OCI-LY3 (cell line): ENCODE measurements around the gene STMP1.

ENCODE experiments used
- H2AFZ ChIP-seq: fragments of 200-600, 300-600 bp; shearing (Covaris generic); 2 replicates; pipeline ENCODE4 v1.6.0; 2014; ENCODE audit warnings: antibody characterized with exemption, low read depth, low read length
- H3K27ac ChIP-seq: fragments of 200-600, 300-600 bp; sonication (generic); 2 replicates; pipeline ENCODE4 v1.5.1; 2014; ENCODE audit warnings: mild to moderate bottlenecking, low read length, moderate library complexity, mixed read lengths
- H3K27me3 ChIP-seq: fragments of 200-600, 300-600 bp; sonication (generic); 2 replicates; pipeline ENCODE4 v1.6.1; 2014; ENCODE audit warnings: low read depth, low read length, mixed read lengths
- H3K36me3 ChIP-seq: fragments of 200-600, 300-600 bp; sonication (generic); replicated peaks from 2 replicates; pipeline ENCODE3; 2014; ENCODE audit warnings: low read depth, low read length, mixed read lengths
- H3K4me1 ChIP-seq: fragments of 300-600, 200-600 bp; sonication (generic); 2 replicates; pipeline ENCODE4 v1.6.1; 2014; ENCODE audit warnings: low read length, mixed read lengths
- H3K4me2 ChIP-seq: fragments of 200-600, 300-600 bp; sonication (generic); 2 replicates; pipeline ENCODE4 v1.6.1; 2014; ENCODE audit warnings: low read length, mixed read lengths
- H3K4me3 ChIP-seq: fragments of 300-600, 200-600 bp; sonication (generic); 2 replicates; pipeline ENCODE4 v1.5.1; 2014; ENCODE audit warnings: antibody characterized with exemption, mild to moderate bottlenecking, low read length, moderate library complexity
- H3K79me2 ChIP-seq: fragments of 300-600, 200-600 bp; shearing (Covaris generic); 2 replicates; pipeline ENCODE4 v1.6.1; 2014; ENCODE audit warnings: mild to moderate bottlenecking, low read length, mixed read lengths
- H3K9ac ChIP-seq: fragments of 300-600, 200-600 bp; shearing (Covaris generic); 2 replicates; pipeline ENCODE4 v1.6.0; 2014; ENCODE audit warnings: mild to moderate bottlenecking, low read length, moderate library complexity
- H3K9me3 ChIP-seq: fragments of 200-600, 300-600 bp; shearing (Covaris generic); 2 replicates; pipeline ENCODE4 v1.6.1; 2014; ENCODE audit warnings: low read length, mixed read lengths; ENCODE audit not compliant: insufficient read depth
- H4K20me1 ChIP-seq: fragments of 200-600, 300-600 bp; sonication (generic); 2 replicates; pipeline ENCODE4 v1.6.1; 2016; ENCODE audit warnings: low read length, mixed read lengths; ENCODE audit not compliant: insufficient read depth
- CTCF ChIP-seq: fragments of 200-600, 300-600 bp; sonication (generic); IDR thresholded peaks from 2 replicates; pipeline ENCODE4 v1.5.1; 2014; ENCODE audit warnings: antibody characterized with exemption, low read length, low read depth
- EZH2phosphoT487 ChIP-seq: fragments of 200-600 bp; shearing (Covaris generic); IDR thresholded peaks from 2 replicates; pipeline ENCODE4 v1.6.1; 2018; ENCODE audit warnings: antibody characterized with exemption, mixed run types, low read depth

Gene STMP1

DNA sequence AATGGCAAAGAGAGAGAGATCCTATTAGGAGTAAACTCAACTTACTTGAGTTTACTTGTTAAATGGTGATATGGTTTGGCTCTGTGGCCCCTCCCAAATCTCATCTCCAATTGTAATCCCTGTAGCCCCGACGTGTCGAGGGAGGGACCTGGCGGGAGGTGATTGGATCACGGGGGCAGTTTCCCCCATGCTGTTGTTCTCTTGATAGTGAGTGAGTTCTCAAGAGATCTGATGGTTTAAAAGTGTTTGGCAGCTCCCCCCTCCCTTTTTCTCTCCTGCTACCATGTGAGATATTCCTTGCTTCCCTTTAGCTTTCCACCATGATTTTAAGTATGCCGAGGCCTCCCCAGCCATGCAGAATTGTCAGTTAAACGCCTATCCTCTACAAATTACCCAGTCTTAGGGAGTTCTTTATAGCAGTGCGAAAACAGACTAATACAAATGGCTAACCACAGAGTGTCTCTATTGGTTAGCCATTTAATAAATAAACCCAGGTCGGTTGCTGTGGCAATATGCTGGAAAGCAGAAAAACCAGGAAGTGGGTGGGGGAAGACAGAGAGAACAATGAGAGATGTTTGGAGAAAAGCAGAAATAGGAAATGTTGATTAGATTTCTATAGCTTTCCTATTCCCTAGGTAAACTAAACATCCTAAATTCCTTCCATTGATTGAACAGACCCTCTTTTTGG, 3.0 kb upstream of the STMP1 start:
- Histone ChIP-seq H3K27ac (no peak overlapping the region), H2AFZ (no peak overlapping the region)

GRCh38 chr7:135661311-135662122, 797 bp upstream of the STMP1 start:
- H2AFZ ChIP-seq: peak overlapping the region; percentile 93
- H3K36me3 ChIP-seq: no peaks in the 10 kb centered on the region
- peak overlapping the region; percentile 84 for H3K4me2 ChIP-seq
- H3K9me3 ChIP-seq: no peaks in the 10 kb centered on the region
- TF ChIP-seq EZH2phosphoT487: no peak
- no peak for TF ChIP-seq CTCF
- no peaks in the 10 kb centered on the region; the same call in 1 of the 2 replicates for H4K20me1 ChIP-seq
- H3K27me3 ChIP-seq: no peaks in the 10 kb centered on the region
- peak overlapping the region; percentile 75 for H3K9ac ChIP-seq
- peak overlapping the region; percentile 99 for H3K4me3 ChIP-seq
- H3K4me1 ChIP-seq: peaks cover 17% of the 10 kb centered on the region; the same call in 1 of the 2 replicates
- peaks cover 40% of the 10 kb centered on the region for H3K79me2 ChIP-seq
- H3K27ac ChIP-seq: peak overlapping the region; percentile 20

More for the DNA sequence above, 3.0 kb upstream of the STMP1 start:
- H3K79me2 ChIP-seq: peaks cover 19% of the 10 kb centered on the region
- no peak overlapping the region for H3K4me2 ChIP-seq
- H3K4me3 ChIP-seq: no peak overlapping the region
- H4K20me1 ChIP-seq: no peaks in the 10 kb centered on the region; the same call in 1 of the 2 replicates
- TF ChIP-seq CTCF (no peak), EZH2phosphoT487 (no peak)
- no peaks in the 10 kb centered on the region for H3K36me3 ChIP-seq
- H3K27me3 ChIP-seq: no peaks in the 10 kb centered on the region
- H3K9me3 ChIP-seq: no peaks in the 10 kb centered on the region
- H3K9ac ChIP-seq: no peak overlapping the region
- H3K4me1 ChIP-seq: peaks cover 17% of the 10 kb centered on the region; the same call in 1 of the 2 replicates

GRCh38 chr7:135662123-135662372, 266 bp upstream of the STMP1 start:
- Histone ChIP-seq H3K27ac (peak overlapping the region; percentile 20), H3K9me3 (no peaks in the 10 kb centered on the region), H3K79me2 (peaks cover 44% of the 10 kb centered on the region), H3K4me2 (peak overlapping the region; percentile 84), H3K9ac (peak overlapping the region; percentile 75), H3K36me3 (no peaks in the 10 kb centered on the region), H4K20me1 (no peaks in the 10 kb centered on the region; the same call in 1 of the 2 replicates), H2AFZ (peak overlapping the region; percentile 93), H3K4me1 (peaks cover 17% of the 10 kb centered on the region; the same call in 1 of the 2 replicates), H3K4me3 (peak overlapping the region; percentile 99), H3K27me3 (no peaks in the 10 kb centered on the region)
- peak; percentile 52; the same call in 1 of the 2 replicates for TF ChIP-seq CTCF
- TF ChIP-seq EZH2phosphoT487: no peak

DNA sequence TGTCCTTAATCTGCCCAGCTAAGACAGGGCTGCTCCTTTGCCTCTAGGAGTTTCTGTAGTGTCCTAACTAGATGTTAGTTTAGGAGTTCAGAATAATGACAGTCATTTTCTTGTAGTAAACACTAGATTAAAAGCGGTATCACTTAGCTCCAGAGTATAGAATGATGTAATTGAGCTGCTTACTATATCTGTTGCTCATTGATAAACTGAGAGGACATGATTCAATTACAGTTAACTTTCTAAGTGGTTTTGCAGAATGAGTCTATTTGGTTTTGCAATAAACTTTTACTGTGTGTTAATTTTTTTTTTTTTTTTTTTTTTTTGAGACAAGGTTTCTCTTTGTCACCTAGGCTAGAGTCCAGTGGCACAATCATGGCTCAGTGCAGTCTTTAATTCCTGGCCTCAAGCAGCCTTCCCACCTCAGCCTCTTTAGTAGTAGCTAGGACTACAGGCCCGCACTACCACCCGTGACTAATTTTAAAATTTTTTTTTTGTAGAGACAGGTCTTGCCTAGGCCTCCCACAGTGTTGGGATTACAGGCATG, 1.8 kb downstream of the STMP1 start:
- Histone ChIP-seq H3K9me3 (no peaks in the 10 kb centered on the region), H4K20me1 (no peaks in the 10 kb centered on the region; the same call in 1 of the 2 replicates), H2AFZ (no peak overlapping the region), H3K9ac (no peak overlapping the region), H3K27me3 (no peaks in the 10 kb centered on the region), H3K4me1 (peaks cover 17% of the 10 kb centered on the region; the same call in 1 of the 2 replicates), H3K4me2 (peak overlapping the region; percentile 87), H3K36me3 (peaks cover 8% of the 10 kb centered on the region), H3K79me2 (peaks cover 61% of the 10 kb centered on the region), H3K27ac (no peak overlapping the region), H3K4me3 (no peak overlapping the region)
- no peak for TF ChIP-seq CTCF
